ENCODE results near the gene DEGS2.
A peak's percentile ranks its signal among the peaks of the same experiment; 100 is the strongest.

GRCh38 chr14:100147181-100147631 is 12.2 kb downstream of the DEGS2 start:
- TF ChIP-seq, protein P1, sequence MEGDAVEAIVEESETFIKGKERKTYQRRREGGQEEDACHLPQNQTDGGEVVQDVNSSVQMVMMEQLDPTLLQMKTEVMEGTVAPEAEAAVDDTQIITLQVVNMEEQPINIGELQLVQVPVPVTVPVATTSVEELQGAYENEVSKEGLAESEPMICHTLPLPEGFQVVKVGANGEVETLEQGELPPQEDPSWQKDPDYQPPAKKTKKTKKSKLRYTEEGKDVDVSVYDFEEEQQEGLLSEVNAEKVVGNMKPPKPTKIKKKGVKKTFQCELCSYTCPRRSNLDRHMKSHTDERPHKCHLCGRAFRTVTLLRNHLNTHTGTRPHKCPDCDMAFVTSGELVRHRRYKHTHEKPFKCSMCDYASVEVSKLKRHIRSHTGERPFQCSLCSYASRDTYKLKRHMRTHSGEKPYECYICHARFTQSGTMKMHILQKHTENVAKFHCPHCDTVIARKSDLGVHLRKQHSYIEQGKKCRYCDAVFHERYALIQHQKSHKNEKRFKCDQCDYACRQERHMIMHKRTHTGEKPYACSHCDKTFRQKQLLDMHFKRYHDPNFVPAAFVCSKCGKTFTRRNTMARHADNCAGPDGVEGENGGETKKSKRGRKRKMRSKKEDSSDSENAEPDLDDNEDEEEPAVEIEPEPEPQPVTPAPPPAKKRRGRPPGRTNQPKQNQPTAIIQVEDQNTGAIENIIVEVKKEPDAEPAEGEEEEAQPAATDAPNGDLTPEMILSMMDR (IDR thresholded peaks at IDR 0.05; ENCODE audit: borderline replicate concordance, extremely low read depth, low read length, poor library complexity, severe bottlenecking): peak; percentile 26
- TF ChIP-seq EZH2 (IDR thresholded peaks at IDR 0.05; ENCODE audit: borderline replicate concordance, low read depth, low read length, severe bottlenecking): no peak
